NCI-H1048 (cell line): ENCODE results near the gene GYG1.
"Not testable (repeated sequence)": the region's sequence is repeated elsewhere in the genome, so short reads cannot be mapped to it uniquely, and the experiment has no call there.

ENCODE experiments used
- DNase-seq: peaks from one replicate; lab custom pipeline; 2025; lab: John Stamatoyannopoulos, UW

The GYG1 gene

DNA sequence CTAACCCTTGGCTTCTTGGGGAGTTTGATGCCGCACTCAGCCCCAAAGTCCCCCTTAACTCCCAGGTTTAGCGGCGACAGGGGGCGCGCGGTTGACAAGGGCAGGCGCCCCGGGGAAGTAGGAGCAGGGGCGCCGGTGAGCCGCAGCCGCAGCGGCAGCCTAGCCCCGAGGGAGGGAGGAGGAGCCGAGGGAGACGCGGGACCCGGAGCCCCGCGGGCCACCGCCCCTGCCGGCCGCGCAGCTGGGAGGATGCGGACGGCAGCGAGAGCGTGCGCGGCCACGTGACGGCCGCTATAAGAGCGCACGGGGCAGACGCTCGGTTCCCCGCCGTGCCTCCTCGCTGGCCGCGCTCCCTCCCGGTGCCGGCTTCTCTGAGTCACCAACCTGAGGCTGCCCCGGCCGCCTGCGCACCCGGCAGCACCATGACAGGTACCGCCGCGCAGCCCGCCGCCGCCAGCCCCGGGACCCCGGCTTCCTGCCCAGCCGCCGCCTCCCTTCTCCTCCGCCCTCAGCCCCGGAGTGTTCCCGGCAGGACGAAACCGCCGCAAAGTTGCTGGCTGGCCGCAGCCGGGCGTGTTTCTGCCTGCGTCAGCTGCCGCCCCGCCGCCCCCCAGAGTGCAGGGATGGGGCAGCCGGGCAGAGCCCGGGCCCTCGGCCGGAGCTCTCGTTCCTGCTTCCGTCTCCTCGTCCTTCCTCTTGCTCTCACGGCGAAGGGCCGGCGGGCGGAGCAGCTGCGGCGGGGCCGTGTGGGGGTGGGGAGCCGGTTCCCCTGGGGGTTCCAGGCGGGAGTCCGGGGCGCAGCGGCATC is at the start of gene GYG1:
GYG1 (plus strand) TSS at position 322 of the 808 bp plus-strand sequence; CDS start at position 423, 101 bp downstream.
- DNase-seq = peak; percentile 15

DNA sequence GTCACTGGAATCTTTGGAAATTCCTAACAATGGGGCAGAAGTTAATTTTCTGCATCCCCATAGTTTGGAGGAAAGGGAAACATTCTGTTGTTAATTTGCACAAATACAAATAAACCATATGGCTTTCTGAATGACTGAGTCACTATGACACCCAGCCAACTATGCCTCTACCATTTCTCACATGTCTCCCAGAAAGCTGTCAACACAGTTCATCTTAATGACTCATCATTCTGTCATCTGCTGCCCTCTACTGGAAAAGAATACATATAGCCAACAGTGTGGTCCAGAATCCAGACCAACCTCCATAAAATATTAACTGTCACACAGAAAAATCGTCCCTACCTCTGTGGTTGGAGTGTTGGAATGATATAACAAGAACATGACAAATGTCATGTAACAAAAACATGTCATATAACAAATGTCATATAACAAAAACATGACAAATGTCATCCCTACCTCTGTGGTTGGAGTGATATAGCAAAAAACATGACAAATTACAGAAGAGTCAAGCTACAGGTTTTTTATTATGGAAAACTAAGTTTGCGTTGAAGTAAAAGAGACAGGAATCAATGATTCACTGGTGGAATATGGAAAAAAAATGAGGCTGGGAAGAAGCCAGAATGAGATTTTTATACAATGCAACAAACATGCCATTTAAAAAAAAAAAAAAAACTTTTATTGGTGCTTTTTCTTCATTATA is 47.7 kb upstream of the GYG1 start:
- peak; percentile 12 for DNase-seq

GRCh38 chr3:148945116-148945515 is 46.2 kb upstream of the GYG1 start:
- DNase-seq = no peak

- DNase-seq = no peak
Observed at GRCh38 chr3:148948913-148949657, 42.3 kb upstream of the GYG1 start.

DNA sequence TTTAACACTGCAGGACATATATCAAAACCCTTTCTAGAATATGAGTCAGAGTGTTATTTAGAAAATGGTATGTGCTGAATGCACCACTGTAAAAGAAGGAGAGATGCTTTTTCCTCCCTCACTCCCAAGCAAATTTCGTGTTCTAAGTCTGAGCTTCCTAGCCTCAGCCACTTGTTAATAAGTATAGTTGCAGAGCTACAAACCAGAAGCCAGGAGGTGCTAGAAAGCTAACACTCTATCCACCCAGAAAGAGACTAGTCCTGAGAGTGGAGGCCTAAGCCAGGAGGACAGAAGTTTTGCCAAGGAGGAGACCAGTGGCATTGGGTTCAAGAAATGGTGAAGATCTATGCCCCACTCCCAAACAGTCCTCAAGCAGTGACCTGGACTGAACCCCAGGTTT is 40.5 kb upstream of the GYG1 start:
- DNase-seq = no peak

GRCh38 chr3:148951599-148952361 is 39.6 kb upstream of the GYG1 start:
- DNase-seq = no peak

DNA sequence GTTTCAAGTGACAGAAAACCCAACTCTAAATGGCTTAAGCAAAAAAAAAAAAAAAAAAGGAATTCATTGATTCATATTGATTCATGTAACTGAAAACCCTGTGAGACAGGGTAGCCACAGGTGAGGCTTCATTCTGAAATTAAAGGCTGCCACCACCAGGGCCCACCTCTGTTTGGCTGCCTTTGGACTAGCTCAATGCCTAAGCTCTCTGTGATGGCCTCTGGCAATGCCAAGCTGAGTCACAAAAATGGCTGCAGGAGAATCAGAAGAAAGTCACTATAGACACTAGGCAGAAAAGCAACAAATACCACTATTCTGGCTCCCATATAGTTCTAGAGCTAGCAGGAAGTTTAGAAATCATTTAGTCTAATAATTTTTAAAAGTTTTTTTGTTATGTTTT is 38.2 kb upstream of the GYG1 start:
- no peak for DNase-seq

- DNase-seq = no peak
Observed at GRCh38 chr3:148954981-148955380, 36.4 kb upstream of the GYG1 start.

DNA sequence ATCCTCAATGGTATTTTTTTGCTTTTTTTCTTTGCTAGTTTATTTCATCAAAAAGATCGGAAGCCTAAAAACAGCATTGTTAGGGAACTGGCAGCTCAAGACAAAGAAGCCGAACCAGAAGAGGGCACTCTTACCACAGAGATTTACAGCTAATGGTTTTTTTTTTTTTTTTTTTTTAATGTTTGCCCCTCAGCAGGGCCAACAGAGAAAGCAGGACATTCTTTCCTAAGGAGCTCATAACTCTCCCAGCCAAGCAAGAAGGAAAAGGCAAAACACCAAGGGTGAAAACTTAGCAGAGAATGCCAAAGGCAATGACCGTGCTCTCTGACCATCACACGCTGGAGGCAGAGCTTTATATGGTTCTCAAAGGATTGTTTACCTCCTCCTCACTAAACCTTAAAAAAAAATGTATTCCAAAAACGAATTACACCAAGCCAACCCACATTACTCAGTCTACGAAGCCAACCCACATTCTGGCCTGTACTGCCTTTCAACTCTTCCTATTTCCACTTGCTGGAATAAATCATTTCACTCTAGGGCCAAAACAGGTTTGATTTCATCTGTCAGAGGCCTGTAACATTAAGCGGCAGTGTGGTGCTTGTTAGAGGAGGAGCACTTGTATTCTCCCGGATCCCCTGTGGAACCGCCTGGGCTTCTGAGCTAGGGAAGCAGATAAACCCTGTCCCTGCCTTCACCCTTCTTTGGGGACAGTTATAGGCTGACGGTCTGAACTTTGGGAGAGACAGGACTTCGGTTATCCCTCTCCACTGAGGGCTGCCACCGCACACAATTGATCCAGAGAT is 35.6 kb upstream of the GYG1 start:
- no peak for DNase-seq

DNA sequence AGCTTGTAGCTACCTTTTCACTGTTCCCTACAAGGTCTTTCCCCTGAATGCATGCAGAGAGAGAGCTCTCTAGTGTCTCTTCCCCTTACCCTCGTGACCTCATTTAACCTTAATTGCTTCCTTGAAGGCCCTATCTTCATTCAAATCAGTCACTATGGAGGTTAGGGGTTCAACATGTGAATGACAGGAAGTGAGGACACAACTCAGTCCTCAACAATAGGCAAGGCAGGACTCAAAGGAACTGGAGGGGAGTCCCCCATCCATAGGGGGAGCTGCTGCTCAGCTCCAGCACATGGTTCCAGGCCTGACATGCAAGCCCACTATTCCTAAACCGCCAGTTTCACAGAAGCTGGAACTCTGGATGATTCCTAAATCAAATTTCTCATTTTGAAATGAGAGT is 33.8 kb upstream of the GYG1 start:
- no peak for DNase-seq

DNA sequence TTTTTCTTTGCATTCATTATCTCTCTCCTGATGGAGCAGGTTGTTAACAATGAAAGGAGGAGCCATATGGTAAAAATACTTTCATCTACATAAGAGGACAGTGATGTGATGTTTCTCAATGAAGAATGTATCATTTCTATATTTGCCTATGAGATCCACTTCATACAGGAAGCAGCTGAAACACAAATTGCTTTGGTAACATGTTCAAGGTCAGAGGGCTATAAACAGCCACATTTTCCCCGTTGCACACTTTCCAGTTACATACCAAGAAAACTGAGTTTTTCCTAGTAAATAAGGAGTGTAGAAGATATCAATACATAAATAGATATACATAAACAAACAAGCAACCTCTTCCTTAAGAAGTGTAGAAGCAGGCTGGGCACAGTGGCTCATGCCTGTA is 32.6 kb upstream of the GYG1 start:
- DNase-seq = no peak

GRCh38 chr3:148962513-148962912 is 28.8 kb upstream of the GYG1 start:
- no peak for DNase-seq

DNA sequence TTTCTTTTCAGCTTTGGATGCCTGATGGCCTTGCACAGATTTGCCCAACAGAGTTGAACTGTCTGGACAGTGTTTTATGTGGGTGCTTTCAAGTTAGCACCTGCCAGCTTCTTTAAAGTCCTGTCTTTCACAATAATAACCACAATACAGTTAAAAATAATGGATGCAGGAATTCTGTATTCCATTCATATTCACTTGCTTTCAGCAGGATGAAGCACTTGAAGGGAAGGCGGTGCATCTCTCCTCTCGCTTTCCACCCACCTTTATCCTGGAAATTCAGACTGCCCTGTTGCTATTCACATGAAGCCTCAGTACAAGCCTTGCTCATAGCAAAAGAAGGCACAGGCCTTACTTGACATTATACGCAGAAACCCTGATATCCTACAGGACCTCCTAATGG is 26.5 kb upstream of the GYG1 start:
- DNase-seq = no peak

DNA sequence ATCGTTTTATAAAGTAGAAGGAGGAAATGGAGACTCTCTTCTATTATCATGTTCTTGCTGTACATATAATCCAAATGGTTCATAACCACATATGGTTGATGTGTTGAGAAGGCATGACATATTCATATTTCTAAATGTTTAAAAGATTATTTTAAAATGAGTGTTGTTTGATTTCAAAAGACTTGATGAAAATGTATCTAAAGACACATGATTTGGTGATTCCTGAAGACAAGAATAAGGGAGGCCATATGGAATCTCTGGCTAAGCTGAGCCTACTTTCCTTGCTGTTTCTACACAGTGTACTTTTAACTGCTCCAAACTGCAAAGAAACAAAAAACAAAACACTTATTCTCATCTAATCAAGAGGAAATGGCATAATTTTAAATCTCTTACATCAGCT is 23.0 kb upstream of the GYG1 start:
- DNase-seq = no peak

- no peak for DNase-seq
Observed at GRCh38 chr3:148970271-148970670, 21.1 kb upstream of the GYG1 start.

- DNase-seq = no peak
Observed at GRCh38 chr3:148971401-148972163, 19.8 kb upstream of the GYG1 start.

GRCh38 chr3:148974726-148975125 is 16.6 kb upstream of the GYG1 start:
- no peak for DNase-seq

DNA sequence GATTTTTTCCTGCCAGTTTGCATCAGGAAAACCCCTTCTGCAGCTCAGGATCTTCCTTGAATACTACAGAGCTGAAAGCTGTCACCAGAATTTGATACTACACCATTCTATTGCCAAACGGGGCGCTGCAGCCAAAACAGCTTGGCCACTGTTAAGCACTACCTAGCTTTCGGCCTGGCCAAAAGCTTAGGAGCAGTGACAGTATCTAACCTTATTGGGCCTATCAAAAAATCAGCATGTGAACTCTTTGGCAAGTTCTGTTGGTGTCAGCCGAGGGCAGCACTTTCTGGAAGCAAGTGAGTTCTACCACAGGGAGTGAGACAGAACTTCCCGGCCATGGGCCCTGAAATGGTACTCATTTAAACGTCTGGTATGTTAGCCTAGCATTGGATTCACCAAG is 16.1 kb upstream of the GYG1 start:
- no peak for DNase-seq

DNA sequence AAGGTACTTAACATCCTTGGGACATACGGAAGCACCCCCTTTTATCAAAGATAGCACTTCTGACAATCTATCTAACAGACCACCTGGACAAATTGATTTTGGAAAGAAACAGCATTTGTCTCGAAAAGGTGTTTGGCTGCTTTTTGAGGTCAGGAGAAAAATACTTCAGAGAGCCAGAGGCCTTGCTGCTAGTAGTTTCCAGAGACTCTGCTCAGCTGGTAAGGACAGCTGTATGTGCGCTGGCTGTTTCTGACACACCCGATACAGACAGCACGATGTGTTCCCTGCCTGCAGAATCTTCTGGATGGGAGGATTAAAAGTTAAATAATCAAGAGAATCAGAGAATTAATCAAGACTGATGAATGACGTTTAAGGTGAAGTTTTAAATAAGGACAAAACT is 15.6 kb upstream of the GYG1 start:
- no peak for DNase-seq

DNA sequence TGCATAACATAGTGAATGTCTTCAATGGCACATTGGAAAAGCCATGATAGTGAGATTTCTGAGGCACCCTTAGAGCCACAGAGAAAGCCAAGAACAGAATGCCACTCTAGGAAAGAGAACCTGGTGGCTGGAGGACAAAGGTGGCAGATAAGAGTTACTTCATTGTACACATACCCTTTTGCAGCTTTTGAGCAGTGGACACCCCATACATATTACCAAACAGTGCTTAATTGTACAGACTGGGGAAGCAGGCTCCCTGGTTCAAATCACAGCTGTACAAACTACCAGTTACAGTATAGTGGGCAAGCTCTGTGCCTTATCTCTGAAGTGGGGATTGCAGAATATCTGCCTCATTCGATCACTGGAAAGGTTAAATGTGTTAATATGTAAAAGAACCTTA is 10.1 kb upstream of the GYG1 start:
- no peak for DNase-seq

DNA sequence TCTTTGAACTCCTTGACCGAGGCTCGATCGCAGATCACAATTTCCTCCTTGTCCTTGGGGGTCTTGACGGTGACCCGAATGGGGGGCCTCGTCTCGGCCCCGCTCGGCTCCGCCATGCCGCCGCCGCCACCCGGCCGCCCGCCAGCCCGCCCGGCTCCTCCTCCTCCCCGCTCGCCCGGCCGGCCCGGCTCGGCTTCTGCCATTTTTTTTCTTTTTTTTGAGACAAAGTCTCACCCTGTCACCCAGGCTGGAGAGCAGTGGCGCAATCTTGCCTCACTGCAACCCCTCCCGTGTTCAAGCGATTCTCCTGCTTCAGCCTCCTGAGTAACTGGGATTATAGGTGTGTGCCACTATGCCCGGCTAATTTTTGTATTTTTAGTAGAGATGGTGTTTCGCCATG is 3.8 kb upstream of the GYG1 start:
- not testable (repeated sequence) for DNase-seq
